ENCODE data around the gene TNRC18. TPM values are rescaled to one million over a fixed set of nuclear protein-coding genes. Genes with fewer than 3 reads are reported as not detected.

Gene TNRC18
- total RNA-seq, 1 donor from 2014 or later: 95.4 TPM

DNA sequence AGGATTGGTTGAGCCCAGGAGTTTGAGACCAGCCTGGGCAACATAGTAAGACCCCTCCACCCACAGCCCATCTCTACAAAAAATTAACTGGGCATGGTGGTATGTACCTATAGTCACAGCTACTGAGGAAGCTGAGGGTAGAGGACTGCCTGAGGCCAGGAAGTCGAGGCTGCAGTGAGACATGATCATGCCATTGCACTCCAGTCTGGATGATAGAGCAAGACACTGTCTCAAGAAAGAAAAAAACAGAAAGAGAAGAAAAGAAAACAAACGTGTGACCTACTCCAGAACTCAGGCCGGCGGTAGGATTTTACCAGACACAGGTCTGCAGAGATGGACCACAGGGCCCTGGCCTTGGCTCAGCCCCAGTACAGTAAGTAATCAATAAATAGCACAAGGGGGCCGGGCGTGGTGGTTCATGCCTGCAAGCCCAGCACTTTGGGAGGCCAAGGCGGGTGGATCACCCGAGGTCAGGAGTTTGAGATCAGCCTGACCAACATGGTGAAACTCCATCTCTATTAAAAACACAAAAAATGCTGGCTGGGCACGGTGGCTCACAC lies 35.4 kb upstream of the TNRC18 start:
- Mint-ChIP-seq H3K4me1 (ENCODE audit: low read depth) (no peaks in the 10 kb centered on the region), H3K36me3 (ENCODE audit: low read depth) (no peaks in the 10 kb centered on the region), H3K27ac (ENCODE audit: unreplicated experiment) (no peak overlapping the region), H3K4me3 (ENCODE audit: unreplicated experiment) (no peak overlapping the region), H3K27me3 (ENCODE audit: low read depth) (peaks cover 4% of the 10 kb centered on the region), H3K9me3 (ENCODE audit: low read depth) (no peaks in the 10 kb centered on the region)
- TF ChIP-seq, protein P1, sequence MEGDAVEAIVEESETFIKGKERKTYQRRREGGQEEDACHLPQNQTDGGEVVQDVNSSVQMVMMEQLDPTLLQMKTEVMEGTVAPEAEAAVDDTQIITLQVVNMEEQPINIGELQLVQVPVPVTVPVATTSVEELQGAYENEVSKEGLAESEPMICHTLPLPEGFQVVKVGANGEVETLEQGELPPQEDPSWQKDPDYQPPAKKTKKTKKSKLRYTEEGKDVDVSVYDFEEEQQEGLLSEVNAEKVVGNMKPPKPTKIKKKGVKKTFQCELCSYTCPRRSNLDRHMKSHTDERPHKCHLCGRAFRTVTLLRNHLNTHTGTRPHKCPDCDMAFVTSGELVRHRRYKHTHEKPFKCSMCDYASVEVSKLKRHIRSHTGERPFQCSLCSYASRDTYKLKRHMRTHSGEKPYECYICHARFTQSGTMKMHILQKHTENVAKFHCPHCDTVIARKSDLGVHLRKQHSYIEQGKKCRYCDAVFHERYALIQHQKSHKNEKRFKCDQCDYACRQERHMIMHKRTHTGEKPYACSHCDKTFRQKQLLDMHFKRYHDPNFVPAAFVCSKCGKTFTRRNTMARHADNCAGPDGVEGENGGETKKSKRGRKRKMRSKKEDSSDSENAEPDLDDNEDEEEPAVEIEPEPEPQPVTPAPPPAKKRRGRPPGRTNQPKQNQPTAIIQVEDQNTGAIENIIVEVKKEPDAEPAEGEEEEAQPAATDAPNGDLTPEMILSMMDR (IDR thresholded peaks at IDR 0.05): no peak
- DNase-seq (ENCODE audit: low spot score): no peak

DNA sequence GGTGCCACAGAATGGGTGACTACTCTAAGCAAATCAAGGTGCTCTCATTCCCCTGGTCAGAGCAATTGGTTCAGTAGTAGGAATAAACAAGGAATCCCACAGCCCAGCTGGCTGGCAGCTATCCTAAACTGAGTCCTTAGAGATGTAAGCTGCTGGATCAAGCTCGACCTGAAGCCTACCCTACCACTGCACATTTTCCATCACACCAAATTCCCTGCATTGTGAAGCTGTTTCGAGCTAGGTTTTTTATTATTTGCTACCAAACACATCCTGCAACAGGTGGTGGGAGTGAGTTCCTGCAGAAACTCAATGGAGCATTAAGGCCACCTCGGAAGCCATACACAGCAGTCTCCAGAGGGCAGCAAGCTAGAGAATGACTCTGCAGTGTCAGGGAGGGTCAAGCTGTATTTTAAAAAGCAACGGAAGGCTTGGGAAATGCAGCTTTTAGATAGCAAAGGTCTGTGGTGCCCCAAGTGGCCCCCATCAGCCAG lies 33.7 kb upstream of the TNRC18 start:
- H3K4me1 Mint-ChIP-seq (ENCODE audit: low read depth): no peaks in the 10 kb centered on the region
- H3K36me3 Mint-ChIP-seq (ENCODE audit: low read depth): no peaks in the 10 kb centered on the region
- DNase-seq (ENCODE audit: low spot score): no peak
- TF ChIP-seq, protein P1 (IDR thresholded peaks at IDR 0.05): no peak
- H3K9me3 Mint-ChIP-seq (ENCODE audit: low read depth): no peaks in the 10 kb centered on the region
- no peak overlapping the region for H3K4me3 Mint-ChIP-seq (ENCODE audit: unreplicated experiment)
- peaks cover 4% of the 10 kb centered on the region for H3K27me3 Mint-ChIP-seq (ENCODE audit: low read depth)
- H3K27ac Mint-ChIP-seq (ENCODE audit: unreplicated experiment): no peak overlapping the region

DNA sequence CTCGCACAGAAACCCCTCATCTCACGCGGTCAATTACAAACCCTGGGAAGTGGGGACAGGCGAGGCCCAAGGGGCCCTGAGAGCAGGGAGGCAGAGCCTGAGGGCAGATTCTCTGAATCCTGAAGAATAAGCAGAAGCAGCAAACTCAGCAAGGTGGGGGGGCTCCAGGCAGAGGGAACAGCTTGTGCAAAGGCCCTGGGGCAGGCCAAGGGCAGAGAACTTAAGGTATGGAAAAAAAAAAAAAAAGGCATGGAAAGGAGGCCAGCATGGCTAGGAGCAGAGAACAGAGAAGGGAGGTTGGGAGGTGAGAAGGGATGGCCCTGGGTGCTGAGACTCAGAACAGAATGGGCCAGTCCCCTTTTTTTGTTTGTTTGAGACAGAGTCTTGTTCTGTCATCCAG lies 32.8 kb upstream of the TNRC18 start:
- Mint-ChIP-seq H3K36me3 (ENCODE audit: low read depth) (no peaks in the 10 kb centered on the region), H3K27me3 (ENCODE audit: low read depth) (peaks cover 4% of the 10 kb centered on the region), H3K4me1 (ENCODE audit: low read depth) (no peaks in the 10 kb centered on the region), H3K4me3 (ENCODE audit: unreplicated experiment) (no peak overlapping the region), H3K27ac (ENCODE audit: unreplicated experiment) (no peak overlapping the region), H3K9me3 (ENCODE audit: low read depth) (no peaks in the 10 kb centered on the region)
- TF ChIP-seq, protein P1 (IDR thresholded peaks at IDR 0.05): no peak
- no peak for DNase-seq (ENCODE audit: low spot score)

DNA sequence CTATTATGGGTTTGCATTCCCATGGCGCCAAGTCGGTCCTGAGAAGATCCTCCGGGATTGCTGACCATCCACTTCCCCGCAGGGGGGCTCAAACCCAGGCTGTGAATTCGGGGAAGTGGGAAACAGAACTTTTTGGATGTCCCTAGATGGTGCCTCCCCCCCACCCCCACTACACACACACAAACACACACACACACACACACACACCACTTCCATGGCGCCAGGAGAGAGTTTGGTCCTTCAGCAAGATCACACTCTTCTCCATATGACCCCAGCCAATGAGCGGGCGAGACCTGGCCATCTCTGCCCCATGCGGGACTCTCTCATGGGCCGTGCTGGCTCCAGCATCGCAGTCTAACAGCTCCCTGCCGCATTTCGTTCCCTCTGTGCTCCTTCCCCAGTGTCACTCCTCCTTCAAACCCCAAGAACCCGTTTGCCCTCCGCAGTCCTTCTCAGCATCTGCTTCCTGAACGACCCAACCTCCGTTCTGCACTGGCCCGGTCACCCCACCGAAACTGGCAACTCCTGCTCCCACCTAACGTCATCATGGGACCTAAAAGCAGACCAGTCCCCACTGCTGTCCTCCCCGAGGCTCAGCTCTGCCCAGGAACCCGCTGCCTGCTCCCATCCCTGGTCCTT lies 32.1 kb upstream of the TNRC18 start:
- no peak overlapping the region for H3K4me3 Mint-ChIP-seq (ENCODE audit: unreplicated experiment)
- no peaks in the 10 kb centered on the region for H3K4me1 Mint-ChIP-seq (ENCODE audit: low read depth)
- DNase-seq (ENCODE audit: low spot score): no peak
- no peak overlapping the region for H3K27ac Mint-ChIP-seq (ENCODE audit: unreplicated experiment)
- H3K9me3 Mint-ChIP-seq (ENCODE audit: low read depth): no peaks in the 10 kb centered on the region
- TF ChIP-seq, protein P1 (IDR thresholded peaks at IDR 0.05): no peak
- H3K27me3 Mint-ChIP-seq (ENCODE audit: low read depth): peaks cover 4% of the 10 kb centered on the region
- no peaks in the 10 kb centered on the region for H3K36me3 Mint-ChIP-seq (ENCODE audit: low read depth)

DNA sequence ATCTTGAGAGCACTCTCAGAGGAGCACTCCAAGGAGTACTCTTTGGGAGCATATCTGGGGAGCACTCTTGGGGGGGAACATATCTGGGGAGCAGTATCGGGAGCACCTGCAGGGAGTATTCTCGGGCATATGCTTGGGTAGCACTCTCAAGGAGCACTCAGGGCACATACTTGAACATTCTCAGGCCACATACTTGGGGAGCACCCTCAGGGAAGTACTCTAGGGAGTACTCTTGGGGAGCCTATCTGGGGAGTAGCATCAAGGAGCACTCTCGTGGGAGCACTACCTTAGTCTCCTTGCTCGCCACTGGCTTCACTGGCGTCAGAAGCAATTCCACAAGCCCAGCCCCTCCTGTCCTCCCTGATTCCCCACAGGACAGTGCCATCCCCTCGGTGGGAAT lies 31.5 kb upstream of the TNRC18 start:
- H3K4me1 Mint-ChIP-seq (ENCODE audit: low read depth): no peaks in the 10 kb centered on the region
- TF ChIP-seq, protein P1 (IDR thresholded peaks at IDR 0.05): no peak
- H3K27ac Mint-ChIP-seq (ENCODE audit: unreplicated experiment): no peak overlapping the region
- DNase-seq (ENCODE audit: low spot score): no peak
- H3K36me3 Mint-ChIP-seq (ENCODE audit: low read depth): no peaks in the 10 kb centered on the region
- H3K27me3 Mint-ChIP-seq (ENCODE audit: low read depth): peaks cover 4% of the 10 kb centered on the region
- no peaks in the 10 kb centered on the region for H3K9me3 Mint-ChIP-seq (ENCODE audit: low read depth)
- no peak overlapping the region for H3K4me3 Mint-ChIP-seq (ENCODE audit: unreplicated experiment)
